DLD1 (cell line): Measurements from ENCODE around the gene TLCD3B.

Experiments
- in situ Hi-C: cut with HindIII; loops from 2 replicates; pipeline ENCODE4 v1.10.0; 2017; ENCODE audit warnings: low sequenced_read_pairs

TLCD3B gene

DNA sequence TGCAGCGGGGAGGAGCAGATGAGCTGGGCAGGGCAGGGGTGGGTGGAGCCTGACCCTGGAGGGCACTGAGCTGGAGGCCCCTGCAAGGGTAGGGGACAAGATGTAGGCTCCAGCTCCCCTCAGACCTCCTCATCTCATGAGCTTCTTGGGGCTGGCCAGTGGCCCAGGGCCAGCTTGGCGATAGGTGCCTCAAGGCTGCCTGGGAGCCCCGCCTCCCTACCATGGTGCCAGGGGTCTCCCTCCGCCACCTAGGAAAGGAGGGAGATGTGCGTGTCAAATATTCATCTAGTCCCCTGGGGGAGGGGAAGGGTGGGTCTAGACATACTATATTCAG, 39.5 kb downstream of the TLCD3B start:
- in situ Hi-C loops: no loop called here

DNA sequence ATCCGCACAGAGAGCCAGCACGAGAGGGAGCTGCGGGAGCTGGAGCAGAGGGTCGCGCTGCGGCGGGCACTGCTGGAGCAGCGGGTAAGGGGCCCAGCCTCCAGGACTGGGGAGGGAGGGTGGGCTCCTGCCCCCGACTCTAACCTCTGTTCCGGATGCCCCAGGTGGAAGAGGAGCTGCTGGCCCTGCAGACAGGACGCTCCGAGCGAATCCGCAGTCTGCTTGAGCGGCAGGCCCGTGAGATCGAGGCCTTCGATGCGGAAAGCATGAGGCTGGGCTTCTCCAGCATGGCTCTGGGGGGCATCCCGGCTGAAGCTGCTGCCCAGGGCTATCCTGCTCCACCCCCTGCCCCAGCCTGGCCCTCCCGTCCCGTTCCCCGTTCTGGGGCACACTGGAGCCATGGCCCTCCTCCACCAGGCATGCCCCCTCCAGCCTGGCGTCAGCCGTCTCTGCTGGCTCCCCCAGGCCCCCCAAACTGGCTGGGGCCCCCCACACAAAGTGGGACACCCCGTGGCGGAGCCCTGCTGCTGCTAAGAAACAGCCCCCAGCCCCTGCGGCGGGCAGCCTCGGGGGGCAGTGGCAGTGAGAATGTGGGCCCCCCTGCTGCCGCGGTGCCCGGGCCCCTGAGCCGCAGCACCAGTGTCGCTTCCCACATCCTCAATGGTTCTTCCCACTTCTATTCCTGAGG, 40.0 kb downstream of the TLCD3B start:
- in situ Hi-C loops: no loop called here

DNA sequence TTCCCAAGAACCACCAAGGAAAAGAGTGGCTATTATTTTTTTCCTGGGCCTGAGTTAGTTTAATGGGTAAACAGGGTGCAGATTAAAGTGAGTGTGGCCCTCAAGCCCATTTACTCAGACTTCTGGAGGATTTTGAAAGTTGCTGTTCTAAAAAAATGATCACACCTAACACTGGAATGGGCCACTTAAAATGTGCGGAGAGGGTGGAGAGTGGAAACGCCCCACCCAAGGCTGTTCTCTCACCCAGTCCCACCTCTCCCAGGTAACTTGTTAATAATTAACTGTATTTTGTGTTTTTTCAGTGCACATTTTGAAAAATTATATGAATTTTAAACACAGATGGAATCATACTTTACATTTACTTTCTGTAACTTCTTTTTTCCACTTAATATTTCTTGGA, 41.0 kb downstream of the TLCD3B start:
- in situ Hi-C loops: no loop called here

DNA sequence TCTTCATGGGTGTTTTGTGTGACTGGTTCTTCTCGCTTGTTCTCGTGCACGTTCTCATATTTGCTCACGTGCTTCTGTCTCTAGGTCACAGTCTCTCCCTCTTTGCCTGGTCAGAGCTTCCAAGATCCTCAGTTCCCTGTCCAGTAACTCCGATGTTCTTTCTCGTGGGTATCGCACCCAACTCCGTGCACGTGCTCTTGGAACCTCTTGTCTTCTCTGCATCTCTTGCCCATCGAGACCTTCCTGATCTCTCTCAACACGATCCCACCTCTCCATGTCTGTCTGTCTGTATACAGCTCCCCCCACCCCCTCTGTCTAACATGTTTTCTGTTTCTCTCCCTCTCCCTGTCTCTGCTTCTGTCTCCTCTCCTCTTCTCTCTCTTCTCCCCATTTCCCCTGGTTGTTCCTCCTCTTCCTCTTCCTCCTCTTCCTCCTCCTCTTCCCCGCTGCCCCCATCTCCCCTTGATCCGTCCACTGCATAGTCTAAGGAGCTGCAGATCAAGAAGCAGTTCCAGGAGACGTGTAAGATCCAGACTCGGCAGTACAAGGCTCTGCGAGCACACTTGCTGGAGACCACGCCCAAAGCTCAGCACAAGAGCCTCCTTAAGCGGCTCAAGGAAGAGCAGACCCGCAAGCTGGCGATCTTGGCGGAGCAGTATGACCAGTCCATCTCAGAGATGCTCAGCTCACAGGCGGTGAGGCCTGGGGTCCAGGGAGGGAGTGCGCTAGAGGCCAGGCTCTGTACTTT, 41.8 kb downstream of the TLCD3B start:
- in situ Hi-C loops: no loop called here

DNA sequence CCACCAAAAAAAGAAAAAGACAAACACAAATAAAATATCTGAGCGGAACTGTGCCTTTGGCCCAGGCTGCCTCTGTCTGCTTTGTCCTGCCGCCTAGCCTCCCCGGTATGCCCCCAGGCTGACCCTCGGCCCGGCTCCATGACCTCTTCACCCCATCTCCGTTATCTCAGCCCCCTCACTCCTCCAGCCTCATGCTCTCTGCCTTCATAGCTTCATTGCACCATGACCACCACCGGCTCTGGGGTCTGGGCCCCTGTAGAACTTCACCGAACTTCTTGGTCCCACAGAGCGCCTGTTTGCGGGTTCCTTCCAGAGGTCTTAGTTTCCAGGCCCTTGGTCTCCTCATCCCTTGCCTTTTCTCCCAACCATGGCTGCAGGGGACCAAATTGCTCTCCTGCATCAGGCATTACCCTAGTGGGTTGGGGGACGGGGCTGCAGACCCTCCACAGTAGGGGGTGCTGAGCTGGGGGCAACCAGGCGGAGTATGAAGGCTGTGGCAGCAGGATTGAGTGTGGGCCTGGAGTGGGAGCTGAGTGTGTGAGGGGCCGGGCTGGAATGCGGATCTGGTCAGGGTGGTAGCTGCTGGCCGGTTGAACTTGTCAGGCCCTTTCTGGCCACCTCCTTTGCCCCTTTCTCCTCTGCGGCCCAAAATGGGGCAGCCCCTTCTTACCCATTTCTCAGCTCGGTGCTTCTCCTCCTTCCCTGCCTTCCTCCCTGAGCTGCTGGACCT, 42.6 kb downstream of the TLCD3B start:
- in situ Hi-C loops: no loop called here

DNA sequence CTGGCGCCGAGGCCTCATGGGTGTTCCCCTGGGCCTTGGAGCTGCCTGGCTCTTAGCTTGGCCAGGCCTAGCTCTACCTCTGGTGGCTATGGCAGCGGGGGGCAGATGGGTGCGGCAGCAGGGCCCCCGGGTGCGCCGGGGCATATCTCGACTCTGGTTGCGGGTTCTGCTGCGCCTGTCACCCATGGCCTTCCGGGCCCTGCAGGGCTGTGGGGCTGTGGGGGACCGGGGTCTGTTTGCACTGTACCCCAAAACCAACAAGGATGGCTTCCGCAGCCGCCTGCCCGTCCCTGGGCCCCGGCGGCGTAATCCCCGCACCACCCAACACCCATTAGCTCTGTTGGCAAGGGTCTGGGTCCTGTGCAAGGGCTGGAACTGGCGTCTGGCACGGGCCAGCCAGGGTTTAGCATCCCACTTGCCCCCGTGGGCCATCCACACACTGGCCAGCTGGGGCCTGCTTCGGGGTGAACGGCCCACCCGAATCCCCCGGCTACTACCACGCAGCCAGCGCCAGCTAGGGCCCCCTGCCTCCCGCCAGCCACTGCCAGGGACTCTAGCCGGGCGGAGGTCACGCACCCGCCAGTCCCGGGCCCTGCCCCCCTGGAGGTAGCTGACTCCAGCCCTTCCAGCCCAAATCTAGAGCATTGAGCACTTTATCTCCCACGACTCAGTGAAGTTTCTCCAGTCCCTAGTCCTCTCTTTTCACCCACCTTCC, 43.5 kb downstream of the TLCD3B start:
- in situ Hi-C loops: no loop called here

DNA sequence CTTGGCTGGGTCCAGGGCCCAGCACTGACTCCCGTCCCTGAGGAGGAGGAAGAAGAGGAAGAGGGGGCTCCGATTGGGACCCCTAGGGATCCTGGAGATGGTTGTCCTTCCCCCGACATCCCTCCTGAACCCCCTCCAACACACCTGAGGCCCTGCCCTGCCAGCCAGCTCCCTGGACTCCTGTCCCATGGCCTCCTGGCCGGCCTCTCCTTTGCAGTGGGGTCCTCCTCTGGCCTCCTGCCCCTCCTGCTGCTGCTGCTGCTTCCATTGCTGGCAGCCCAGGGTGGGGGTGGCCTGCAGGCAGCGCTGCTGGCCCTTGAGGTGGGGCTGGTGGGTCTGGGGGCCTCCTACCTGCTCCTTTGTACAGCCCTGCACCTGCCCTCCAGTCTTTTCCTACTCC, 44.1 kb downstream of the TLCD3B start:
- in situ Hi-C loops: no loop called here

DNA sequence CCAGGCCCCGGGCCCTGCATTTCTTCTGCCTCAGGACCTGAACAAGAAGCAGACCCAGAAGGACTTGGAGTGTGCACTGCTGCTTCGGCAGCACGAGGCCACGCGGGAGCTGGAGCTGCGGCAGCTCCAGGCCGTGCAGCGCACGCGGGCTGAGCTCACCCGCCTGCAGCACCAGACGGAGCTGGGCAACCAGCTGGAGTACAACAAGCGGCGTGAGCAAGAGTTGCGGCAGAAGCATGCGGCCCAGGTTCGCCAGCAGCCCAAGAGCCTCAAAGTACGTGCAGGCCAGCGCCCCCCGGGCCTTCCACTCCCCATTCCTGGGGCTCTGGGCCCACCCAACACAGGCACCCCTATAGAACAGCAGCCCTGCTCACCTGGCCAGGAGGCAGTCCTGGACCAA, 44.8 kb downstream of the TLCD3B start:
- in situ Hi-C loops: no loop called here

DNA sequence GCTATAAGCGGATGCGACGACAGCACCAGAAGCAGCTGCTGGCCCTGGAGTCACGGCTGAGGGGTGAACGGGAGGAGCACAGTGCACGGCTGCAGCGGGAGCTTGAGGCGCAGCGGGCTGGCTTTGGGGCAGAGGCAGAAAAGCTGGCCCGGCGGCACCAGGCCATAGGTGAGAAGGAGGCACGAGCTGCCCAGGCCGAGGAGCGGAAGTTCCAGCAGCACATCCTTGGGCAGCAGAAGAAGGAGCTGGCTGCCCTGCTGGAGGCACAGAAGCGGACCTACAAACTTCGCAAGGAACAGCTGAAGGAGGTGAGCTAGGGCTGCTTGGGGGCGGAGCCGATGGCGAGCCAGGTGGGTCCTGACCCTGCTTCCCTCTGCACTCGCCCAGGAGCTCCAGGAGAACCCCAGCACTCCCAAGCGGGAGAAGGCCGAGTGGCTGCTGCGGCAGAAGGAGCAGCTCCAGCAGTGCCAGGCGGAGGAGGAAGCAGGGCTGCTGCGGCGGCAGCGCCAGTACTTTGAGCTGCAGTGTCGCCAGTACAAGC, 45.7 kb downstream of the TLCD3B start:
- in situ Hi-C loops: no loop called here

DNA sequence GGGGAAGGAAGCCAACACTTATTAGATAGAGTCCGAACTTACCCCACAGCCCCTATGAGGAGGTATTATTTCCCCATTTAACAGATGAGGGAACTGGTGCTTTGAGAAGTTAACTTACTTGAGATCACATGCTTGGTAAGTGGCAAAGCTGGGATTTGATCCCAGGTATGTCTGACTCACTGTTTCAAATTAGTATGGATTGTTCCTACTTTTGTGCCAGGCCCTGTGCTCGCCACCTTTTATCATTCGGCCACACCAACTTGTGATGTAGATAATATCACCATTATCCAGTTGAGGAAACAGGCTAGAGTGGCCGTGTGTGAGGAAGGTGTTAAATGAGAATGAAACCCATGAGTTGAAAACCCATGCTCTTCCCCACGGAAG, 46.3 kb downstream of the TLCD3B start:
- in situ Hi-C loops: no loop called here

DNA sequence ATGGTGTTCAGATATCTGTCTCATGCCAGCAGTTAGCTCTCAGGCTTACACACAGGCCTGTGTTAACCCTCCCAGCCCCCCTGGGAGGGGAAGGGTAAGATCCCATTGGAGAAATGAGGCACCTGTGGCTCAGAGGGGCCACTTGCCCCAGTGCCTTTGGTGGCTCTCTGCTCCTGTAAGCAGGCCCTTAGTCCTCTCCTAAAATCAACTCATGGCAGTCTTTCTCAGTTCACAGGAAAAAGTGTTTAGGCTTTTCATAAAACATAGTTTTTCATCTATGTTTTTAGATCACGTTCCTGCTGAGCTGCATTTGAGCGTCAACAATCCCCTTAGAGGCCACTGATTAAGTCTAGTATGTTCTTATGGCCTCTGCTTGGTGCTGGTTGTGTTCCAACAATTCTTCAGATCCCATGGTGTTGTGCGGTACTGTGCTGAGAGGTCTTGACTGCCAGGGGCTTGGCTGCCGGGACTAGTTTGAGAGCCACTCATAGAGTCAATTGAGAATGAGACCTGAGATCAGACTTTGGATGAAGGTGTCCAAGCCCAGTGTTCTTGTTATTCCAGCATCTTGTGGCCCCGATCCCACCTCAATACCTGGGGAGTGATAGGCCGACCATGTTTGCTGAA, 46.8 kb downstream of the TLCD3B start:
- in situ Hi-C loops: no loop called here

DNA sequence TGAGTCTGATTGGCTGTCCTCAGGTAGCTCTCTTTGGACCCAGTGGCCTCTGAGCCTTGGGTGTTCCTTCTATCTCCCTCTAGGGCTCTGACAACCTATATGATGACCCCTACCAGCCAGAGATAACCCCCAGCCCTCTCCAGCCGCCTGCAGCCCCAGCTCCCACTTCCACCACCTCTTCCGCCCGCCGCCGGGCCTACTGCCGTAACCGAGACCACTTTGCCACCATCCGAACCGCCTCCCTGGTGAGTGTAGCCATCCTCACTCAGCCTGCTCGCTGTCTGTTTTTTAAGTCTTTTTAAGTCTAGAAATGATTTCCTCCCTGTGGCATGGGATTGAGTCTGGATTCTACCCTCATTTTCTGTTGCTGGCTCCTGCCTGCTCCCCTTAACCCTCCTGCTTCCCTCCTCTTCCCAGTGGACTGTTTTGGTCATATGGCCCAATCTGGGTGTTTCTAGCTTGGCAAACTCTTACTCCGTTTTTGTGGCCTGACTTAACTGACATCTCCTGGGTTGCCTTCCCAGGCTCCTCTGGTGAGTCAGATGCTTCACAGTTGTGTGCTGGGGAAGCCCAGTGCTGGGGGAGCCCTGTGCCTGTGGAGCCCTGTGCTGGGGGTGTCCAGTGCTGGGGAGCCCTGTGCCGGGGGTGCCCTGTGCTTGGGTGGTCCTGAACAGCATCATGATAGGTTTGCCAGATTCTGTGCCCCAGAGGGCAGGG, 47.5 kb downstream of the TLCD3B start:
- in situ Hi-C loops: no loop called here

DNA sequence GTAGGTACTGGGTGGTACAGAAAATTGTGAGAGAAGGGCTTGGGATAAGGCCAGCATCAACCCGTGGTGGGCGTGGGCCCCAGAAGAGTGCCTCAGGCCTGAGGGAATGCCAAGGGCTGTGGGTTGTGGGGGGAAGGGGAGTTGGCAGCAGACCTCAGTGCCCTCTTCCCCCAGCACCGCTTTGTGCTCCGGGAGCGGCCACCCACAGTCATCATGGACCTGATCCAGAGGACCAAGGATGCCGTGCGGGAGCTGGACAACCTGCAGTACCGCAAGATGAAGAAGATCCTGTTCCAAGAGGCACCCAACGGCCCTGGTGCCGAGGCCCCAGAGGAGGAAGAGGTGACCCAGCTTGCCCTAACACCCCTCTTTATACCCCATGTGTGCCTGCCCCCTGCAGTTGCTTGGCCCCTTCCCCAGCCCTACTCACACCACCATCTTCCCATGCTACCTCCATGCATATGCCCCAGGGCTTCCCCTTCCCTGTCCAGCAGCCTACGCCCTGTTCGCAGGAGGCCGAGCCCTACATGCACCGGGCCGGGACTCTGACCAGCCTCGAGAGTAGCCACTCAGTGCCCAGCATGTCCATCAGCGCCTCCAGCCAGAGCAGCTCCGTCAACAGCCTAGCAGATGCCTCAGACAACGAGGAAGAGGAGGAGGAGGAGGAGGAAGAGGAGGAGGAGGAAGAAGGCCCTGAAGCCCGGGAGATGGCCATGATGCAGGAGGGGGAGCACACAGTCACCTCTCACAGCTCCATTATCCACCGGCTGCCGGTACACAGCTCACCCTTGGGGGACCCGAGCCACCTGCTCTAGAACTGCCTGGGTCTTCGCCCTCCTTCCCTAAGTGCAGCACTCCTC, 48.3 kb downstream of the TLCD3B start:
- in situ Hi-C loops: no loop called here

DNA sequence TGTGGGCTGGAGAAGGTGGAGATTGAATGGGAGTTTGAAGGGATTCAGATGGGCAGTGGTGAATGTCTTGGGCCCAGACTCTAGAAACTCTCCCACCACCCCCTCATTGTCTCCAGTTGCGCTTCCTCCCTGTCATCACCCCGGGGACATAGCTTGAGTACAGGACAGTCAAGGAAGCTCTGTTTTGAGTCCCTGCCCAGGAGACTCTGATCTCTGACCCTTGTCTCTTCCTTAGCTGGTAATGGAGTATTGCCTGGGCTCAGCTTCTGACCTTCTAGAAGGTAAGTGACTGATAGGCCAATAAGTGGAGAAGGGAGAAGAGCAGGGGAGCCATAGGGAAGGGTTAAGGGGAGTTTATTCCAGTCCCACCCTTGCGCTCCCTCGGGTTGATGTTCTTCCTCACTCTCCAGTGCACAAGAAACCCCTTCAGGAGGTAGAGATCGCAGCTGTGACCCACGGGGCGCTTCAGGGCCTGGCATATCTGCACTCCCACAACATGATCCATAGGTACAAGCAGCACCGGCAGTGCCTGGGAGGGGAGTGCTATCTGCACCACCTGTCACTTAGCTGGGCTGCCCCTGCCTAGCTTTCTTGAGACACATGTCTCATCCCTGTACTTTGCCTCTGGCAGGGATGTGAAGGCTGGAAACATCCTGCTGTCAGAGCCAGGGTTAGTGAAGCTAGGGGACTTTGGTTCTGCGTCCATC, 52.4 kb downstream of the TLCD3B start:
- in situ Hi-C loops: no loop called here

DNA sequence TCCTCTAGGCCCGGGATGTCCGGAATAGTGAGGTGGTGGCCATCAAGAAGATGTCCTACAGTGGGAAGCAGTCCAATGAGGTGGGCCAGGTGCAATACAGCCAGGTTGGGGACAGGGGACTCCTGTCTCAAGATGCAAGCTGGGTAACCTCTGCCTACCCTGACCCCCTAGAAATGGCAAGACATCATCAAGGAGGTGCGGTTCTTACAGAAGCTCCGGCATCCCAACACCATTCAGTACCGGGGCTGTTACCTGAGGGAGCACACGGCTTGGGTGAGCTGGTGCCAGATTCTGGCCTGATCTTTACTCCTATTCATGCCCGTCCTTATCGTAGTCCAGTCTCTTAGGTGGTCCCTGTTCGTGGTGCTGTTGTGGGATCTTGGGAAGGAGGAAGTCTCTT, 53.0 kb downstream of the TLCD3B start:
- in situ Hi-C loops: no loop called here

DNA sequence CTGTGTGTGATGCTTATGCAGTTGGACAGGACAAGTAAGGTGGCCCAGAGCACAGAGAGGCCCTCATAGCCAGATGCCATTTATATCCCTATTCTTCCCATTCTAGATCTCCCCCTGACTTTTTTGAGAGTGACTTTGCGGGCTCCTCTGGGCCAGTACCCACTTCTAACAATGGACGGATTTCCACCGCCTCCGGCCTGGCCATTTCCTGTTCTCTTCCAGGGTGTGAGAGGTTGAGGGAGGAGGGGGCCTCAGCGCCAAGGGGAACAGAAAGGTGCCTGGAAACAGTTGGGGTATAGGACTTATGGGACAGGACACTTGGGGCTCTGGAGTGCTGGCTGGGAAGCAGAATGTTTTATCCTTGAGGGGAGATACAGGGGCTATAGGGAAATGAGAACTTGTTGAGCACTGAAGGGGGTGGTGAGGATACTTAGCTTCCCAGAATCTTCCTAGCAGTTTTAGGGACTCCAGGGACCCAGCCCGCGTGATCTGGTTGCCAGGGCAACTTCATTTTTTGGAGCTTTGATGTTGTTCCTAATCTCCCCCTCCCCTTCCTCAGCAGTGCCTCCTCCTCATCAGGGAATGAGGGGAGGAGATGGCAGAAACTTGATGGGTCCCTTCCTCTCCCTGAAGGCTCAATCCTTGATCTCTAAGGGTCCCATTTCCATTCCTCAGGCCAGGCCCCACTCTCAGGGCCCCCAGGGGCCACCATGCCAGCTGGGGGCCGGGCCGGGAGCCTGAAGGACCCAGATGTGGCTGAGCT, 53.8 kb downstream of the TLCD3B start:
- in situ Hi-C loops: no loop called here

DNA sequence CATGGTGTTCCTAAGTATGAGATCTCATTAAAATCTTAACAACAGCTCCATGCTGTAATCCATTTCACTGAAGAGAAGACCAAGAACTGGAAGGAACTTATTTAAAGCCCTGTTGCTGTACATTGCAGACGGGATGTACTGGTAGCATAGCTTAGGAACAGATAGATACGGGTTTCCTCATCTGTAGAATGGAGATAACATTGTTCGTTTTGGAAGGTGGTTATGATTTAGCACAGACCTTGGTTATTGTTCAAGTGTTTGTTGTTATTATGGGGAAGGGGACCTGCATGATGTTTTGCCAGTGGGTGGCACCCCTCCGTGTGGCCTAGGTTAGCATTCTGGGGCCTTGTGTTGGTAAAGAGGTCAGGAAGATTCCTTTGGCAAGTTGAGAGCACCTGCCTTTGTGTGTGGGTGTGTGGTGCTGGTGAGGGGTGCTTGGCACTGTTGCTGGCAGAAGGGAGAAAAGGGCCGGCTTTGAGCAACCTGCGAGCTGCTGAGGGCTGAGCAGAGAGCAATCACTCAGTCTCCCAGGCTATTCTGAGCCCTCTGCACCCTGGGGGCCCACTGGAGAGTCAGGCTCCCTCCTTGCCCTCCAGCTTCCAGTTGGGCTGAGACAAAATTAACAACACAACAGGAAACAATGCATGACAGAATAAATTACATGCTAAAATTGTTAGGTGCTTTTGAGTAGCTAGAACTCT, 55.1 kb downstream of the TLCD3B start:
- in situ Hi-C loops: no loop called here
